ENCODE results near the gene ERCC6L2.
A peak's percentile ranks its signal among the peaks of the same experiment; 100 is the strongest.

The ERCC6L2 gene

GRCh38 chr9:95875305-95876137 lies at the start of gene ERCC6L2:
Gene ERCC6L2, plus strand, starts transcription at chr9:95875691. Its CDS starts 348 bp downstream, at chr9:95876039.
- H3K36me3 ChIP-seq (replicated peaks), result no peaks in the 10 kb centered on the region
- DNase-seq, result peak; percentile 98
- no peak within 1 kb of the TSS for H3K4me3 ChIP-seq (ENCODE audit: low read depth, low read length)
- no peaks in the 10 kb centered on the region for H3K27me3 ChIP-seq (replicated peaks)
- no peak for TF ChIP-seq CTCF (IDR thresholded peaks at IDR 0.05; ENCODE audit: low read depth, low read length, missing control alignments)
- in situ Hi-C loops (cut with HindIII; ENCODE audit: low pct_ligation_motif_present, low sequenced_read_pairs), result no loop called here
- H3K27ac ChIP-seq, result no peak within 1 kb of the TSS

GRCh38 chr9:95826183-95826838 lies 49.2 kb upstream of the ERCC6L2 start:
- DNase-seq, result no peak
- H3K27me3 ChIP-seq (replicated peaks), result peaks cover 20% of the 10 kb centered on the region
- no peaks in the 10 kb centered on the region for H3K36me3 ChIP-seq (replicated peaks)
- no peak for TF ChIP-seq CTCF (IDR thresholded peaks at IDR 0.05; ENCODE audit: low read depth, low read length, missing control alignments)
- H3K27ac ChIP-seq, result no peak overlapping the region
- in situ Hi-C loops (cut with HindIII; ENCODE audit: low pct_ligation_motif_present, low sequenced_read_pairs), result no loop called here
- H3K4me3 ChIP-seq (ENCODE audit: low read depth, low read length), result no peak overlapping the region

DNA sequence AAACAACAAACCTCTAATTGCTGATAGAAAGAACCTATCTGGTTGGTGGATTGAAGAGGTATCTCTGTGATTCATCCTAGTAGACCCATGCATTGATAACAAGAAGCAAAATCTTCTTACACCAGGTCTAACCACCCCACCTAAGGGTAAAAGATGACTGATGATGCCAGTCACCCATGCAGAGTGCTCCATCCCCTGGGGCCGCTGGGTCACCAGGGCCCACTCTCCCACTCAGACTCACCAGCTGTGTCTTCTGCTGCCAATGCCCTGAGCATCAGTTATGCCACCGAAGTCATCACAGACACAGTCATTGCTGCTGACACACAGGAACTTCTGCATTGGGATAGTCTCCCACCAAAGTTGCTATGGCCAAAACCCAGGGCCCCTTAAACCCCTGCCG lies 44.7 kb upstream of the ERCC6L2 start:
- H3K4me3 ChIP-seq (ENCODE audit: low read depth, low read length), result no peak overlapping the region
- H3K36me3 ChIP-seq (replicated peaks), result no peaks in the 10 kb centered on the region
- H3K27me3 ChIP-seq (replicated peaks), result peaks cover 17% of the 10 kb centered on the region
- in situ Hi-C loops (cut with HindIII; ENCODE audit: low pct_ligation_motif_present, low sequenced_read_pairs), result no loop called here
- DNase-seq, result no peak
- no peak for TF ChIP-seq CTCF (IDR thresholded peaks at IDR 0.05; ENCODE audit: low read depth, low read length, missing control alignments)
- H3K27ac ChIP-seq, result no peak overlapping the region

GRCh38 chr9:95831810-95832209 lies 43.7 kb upstream of the ERCC6L2 start:
- no peak for DNase-seq
- no peaks in the 10 kb centered on the region for H3K36me3 ChIP-seq (replicated peaks)
- H3K4me3 ChIP-seq (ENCODE audit: low read depth, low read length), result no peak overlapping the region
- no peak for TF ChIP-seq CTCF (IDR thresholded peaks at IDR 0.05; ENCODE audit: low read depth, low read length, missing control alignments)
- in situ Hi-C loops (cut with HindIII; ENCODE audit: low pct_ligation_motif_present, low sequenced_read_pairs), result no loop called here
- peaks cover 11% of the 10 kb centered on the region for H3K27me3 ChIP-seq (replicated peaks)
- no peak overlapping the region for H3K27ac ChIP-seq

- Histone ChIP-seq H3K27me3 (replicated peaks) (peaks cover 2% of the 10 kb centered on the region), H3K4me3 (ENCODE audit: low read depth, low read length) (no peak overlapping the region), H3K36me3 (replicated peaks) (no peaks in the 10 kb centered on the region), H3K27ac (no peak overlapping the region)
- in situ Hi-C loops (cut with HindIII; ENCODE audit: low pct_ligation_motif_present, low sequenced_read_pairs), result no loop called here
- no peak for DNase-seq
- no peak for TF ChIP-seq CTCF (IDR thresholded peaks at IDR 0.05; ENCODE audit: low read depth, low read length, missing control alignments)
Observed at GRCh38 chr9:95833546-95834178, 41.8 kb upstream of the ERCC6L2 start.

Data from brain microvascular endothelial cell (primary cell).